Stomach smooth muscle (tissue), 2 donors: Measurements from ENCODE around the gene QRICH1.

Experiments used
- H3K27ac ChIP-seq: one replicate; pipeline ENCODE4 v1.7.0; 2013; ENCODE audit warnings: mild to moderate bottlenecking, low read length, inconsistent platforms
- H3K27me3 ChIP-seq, 2 donors: one replicate each; pipeline ENCODE4 v1.7.0; 2013; ENCODE audit warnings: low read length in 2 of 2; ENCODE audit not compliant: insufficient read depth in 2 of 2, control insufficient read depth in 1 of 2
- H3K36me3 ChIP-seq, 2 donors: one replicate each; pipeline ENCODE4 v1.7.0; 2013; ENCODE audit warnings: low read length in 2 of 2; ENCODE audit not compliant: control insufficient read depth in 2 of 2, insufficient read depth in 2 of 2
- H3K4me1 ChIP-seq: one replicate; pipeline ENCODE4 v1.7.0; 2013; ENCODE audit warnings: low read length; ENCODE audit not compliant: control insufficient read depth, insufficient read depth
- H3K4me3 ChIP-seq, 2 donors: one replicate each; pipeline ENCODE4 v1.7.0; 2013; ENCODE audit warnings: low read length in 2 of 2
- H3K9ac ChIP-seq, 2 donors: one replicate each; pipeline ENCODE4 v1.7.0; 2013; ENCODE audit warnings: low read length in 2 of 2, mild to moderate bottlenecking in 1 of 2
- H3K9me3 ChIP-seq, 2 donors: one replicate each; pipeline ENCODE4 v1.7.0; 2013; ENCODE audit warnings: low read length in 2 of 2; ENCODE audit not compliant: control insufficient read depth in 2 of 2
- donor health status: healthy.
- donor health status: Pancreatic carcinoma.

Gene QRICH1

GRCh38 chr3:49092938-49093852, 676 bp downstream of the QRICH1 start:
- H3K36me3 ChIP-seq = peaks cover 6 to 14% of the 10 kb centered on the region in 2 donors

DNA sequence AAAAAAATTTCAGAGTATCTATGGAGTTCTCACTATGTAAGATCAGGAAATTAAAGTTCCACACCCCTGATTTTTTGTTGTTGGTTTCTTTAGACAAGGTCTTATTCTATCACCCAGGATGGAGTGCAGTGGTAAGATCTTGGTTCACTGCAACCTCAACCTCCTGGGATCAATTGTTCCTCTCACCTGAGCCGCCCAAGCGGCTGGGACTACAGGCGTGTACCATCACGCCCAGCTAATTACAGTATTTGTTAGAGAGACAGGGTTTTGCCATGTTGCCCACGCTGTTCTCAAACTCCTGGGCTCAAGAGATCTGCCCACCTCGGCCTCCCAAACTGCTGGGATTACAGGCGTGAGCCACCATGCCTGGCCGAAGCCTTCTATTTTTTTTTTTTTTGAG, 12.4 kb downstream of the QRICH1 start:
- H3K9ac ChIP-seq = no peak overlapping the region
- H3K36me3 ChIP-seq = peaks cover 4 to 11% of the 10 kb centered on the region in 2 donors
- no peak overlapping the region for H3K27ac ChIP-seq
- H3K4me1 ChIP-seq = no peaks in the 10 kb centered on the region
- no peaks in the 10 kb centered on the region for H3K9me3 ChIP-seq
- H3K27me3 ChIP-seq = no peaks in the 10 kb centered on the region
- no peak overlapping the region for H3K4me3 ChIP-seq

More at GRCh38 chr3:49092938-49093852, 676 bp downstream of the QRICH1 start:
- peak overlapping the region; percentile 84 to 86 for H3K9ac ChIP-seq
- no peaks in the 10 kb centered on the region for H3K9me3 ChIP-seq
- peaks cover 17% of the 10 kb centered on the region for H3K4me1 ChIP-seq
- H3K4me3 ChIP-seq = peak overlapping the region; percentile 82 to 90
- no peaks in the 10 kb centered on the region for H3K27me3 ChIP-seq
- peak overlapping the region; percentile 97 for H3K27ac ChIP-seq

GRCh38 chr3:49079270-49079669, 14.6 kb downstream of the QRICH1 start:
- H3K27ac ChIP-seq = no peak overlapping the region
- no peak overlapping the region for H3K9ac ChIP-seq
- no peak overlapping the region for H3K4me3 ChIP-seq
- H3K27me3 ChIP-seq = no peaks in the 10 kb centered on the region
- no peaks in the 10 kb centered on the region for H3K9me3 ChIP-seq
- no peaks in the 10 kb centered on the region for H3K4me1 ChIP-seq
- H3K36me3 ChIP-seq = peaks cover 10 to 23% of the 10 kb centered on the region in 2 donors

GRCh38 chr3:49076646-49077045, 17.2 kb downstream of the QRICH1 start:
- Histone ChIP-seq H3K4me1 (no peaks in the 10 kb centered on the region), H3K36me3 (peaks cover 31 to 34% of the 10 kb centered on the region in 2 donors), H3K27ac (no peak overlapping the region), H3K27me3 (no peaks in the 10 kb centered on the region), H3K4me3 (no peak overlapping the region), H3K9me3 (no peaks in the 10 kb centered on the region), H3K9ac (no peak overlapping the region)

GRCh38 chr3:49076116-49076515, 17.8 kb downstream of the QRICH1 start:
- no peaks in the 10 kb centered on the region for H3K27me3 ChIP-seq
- no peak overlapping the region for H3K4me3 ChIP-seq
- no peaks in the 10 kb centered on the region for H3K4me1 ChIP-seq
- H3K9ac ChIP-seq = no peak overlapping the region
- H3K9me3 ChIP-seq = no peaks in the 10 kb centered on the region
- H3K36me3 ChIP-seq = peaks cover 34 to 39% of the 10 kb centered on the region in 2 donors
- no peak overlapping the region for H3K27ac ChIP-seq

DNA sequence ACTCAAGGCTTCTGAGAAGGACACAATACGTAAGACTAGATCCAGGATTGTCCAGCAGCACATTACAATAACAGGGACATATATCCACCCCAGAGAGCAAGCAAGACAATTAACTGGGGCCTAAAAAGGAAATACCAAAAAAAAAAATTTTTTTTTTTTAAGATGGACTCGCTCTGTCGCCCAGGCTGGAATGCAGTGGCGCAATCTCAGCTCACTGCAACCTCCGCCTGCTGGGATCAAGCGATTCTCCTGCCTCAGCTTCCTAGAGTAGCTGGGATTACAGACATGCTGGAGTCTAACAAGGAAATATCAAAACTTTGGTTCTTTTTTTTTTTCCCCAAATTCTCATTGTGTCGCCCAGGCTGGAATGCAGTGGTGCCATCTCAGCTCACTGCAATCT, 35.9 kb downstream of the QRICH1 start:
- Histone ChIP-seq H3K4me1 (peaks cover 4% of the 10 kb centered on the region), H3K4me3 (no peak overlapping the region), H3K27ac (no peak overlapping the region), H3K9me3 (no peaks in the 10 kb centered on the region), H3K27me3 (no peaks in the 10 kb centered on the region), H3K36me3 (peaks cover 31 to 35% of the 10 kb centered on the region in 2 donors), H3K9ac (no peak overlapping the region)

GRCh38 chr3:49057268-49057667, 36.6 kb downstream of the QRICH1 start:
- no peak overlapping the region for H3K9ac ChIP-seq
- H3K36me3 ChIP-seq = peaks cover 35 to 37% of the 10 kb centered on the region in 2 donors
- H3K4me1 ChIP-seq = peaks cover 4% of the 10 kb centered on the region
- no peak overlapping the region for H3K4me3 ChIP-seq
- H3K27me3 ChIP-seq = no peaks in the 10 kb centered on the region
- H3K27ac ChIP-seq = no peak overlapping the region
- no peaks in the 10 kb centered on the region for H3K9me3 ChIP-seq

DNA sequence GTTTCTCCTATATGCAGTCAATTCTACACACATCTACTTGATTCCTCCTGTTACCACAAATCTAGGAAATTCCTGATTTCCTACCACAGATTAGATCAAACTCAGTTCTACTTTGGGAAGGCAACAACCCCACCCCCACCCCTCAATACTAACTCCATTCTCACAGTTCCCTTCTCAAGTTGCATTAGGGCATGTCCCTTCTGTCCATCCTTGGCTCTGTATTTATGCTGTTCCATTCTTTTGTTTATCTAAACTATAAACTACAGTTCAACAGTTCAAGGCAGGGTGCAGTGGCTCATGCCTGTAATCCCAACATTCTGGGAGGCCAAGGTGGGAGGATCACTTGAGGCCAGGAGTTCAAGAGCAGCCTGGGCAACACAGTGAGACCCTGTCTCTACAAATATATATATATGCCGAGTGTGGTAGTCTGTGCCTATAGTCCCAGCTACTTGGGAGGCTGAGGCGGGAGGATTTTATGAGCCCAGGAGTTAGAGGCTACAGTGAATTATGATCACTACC, 39.5 kb downstream of the QRICH1 start:
- no peaks in the 10 kb centered on the region for H3K27me3 ChIP-seq
- no peak overlapping the region for H3K27ac ChIP-seq
- peaks cover 4% of the 10 kb centered on the region for H3K4me1 ChIP-seq
- H3K36me3 ChIP-seq = peaks cover 37 to 41% of the 10 kb centered on the region in 2 donors
- no peak overlapping the region for H3K9ac ChIP-seq
- no peak overlapping the region for H3K4me3 ChIP-seq
- H3K9me3 ChIP-seq = no peaks in the 10 kb centered on the region

- H3K9me3 ChIP-seq = no peaks in the 10 kb centered on the region
- H3K27ac ChIP-seq = no peak overlapping the region
- H3K4me3 ChIP-seq = no peak overlapping the region
- H3K9ac ChIP-seq = no peak overlapping the region
- peaks cover 37 to 41% of the 10 kb centered on the region in 2 donors for H3K36me3 ChIP-seq
- H3K27me3 ChIP-seq = no peaks in the 10 kb centered on the region
- peaks cover 4% of the 10 kb centered on the region for H3K4me1 ChIP-seq
Observed at GRCh38 chr3:49053543-49053942, 40.3 kb downstream of the QRICH1 start.

- Histone ChIP-seq H3K9me3 (no peaks in the 10 kb centered on the region), H3K27me3 (no peaks in the 10 kb centered on the region), H3K27ac (no peak overlapping the region), H3K9ac (no peak overlapping the region), H3K36me3 (peaks cover 32 to 33% of the 10 kb centered on the region in 2 donors), H3K4me1 (peaks cover 6% of the 10 kb centered on the region), H3K4me3 (no peak overlapping the region)
Observed at GRCh38 chr3:49035281-49035680, 58.6 kb downstream of the QRICH1 start.

DNA sequence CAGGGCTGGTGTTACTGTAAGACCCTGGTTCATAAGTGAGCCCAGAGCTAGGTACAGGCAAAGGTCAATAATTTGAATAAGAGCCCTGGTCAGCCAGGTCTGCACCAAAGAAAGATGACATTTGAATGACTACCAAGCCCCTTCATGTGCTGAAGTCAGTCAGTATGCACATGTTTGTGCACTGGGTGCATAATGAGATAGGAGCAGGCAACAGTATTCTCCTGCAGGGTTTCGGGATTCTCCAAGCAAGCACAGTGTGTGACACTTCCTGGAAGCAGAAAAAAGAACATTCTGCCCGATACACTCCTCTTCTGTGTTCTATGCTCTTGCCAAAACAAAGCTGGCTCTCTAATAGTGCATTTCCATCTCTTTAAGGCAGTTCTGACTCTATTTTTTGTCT, 59.2 kb downstream of the QRICH1 start:
- Histone ChIP-seq H3K9me3 (no peaks in the 10 kb centered on the region), H3K27me3 (no peaks in the 10 kb centered on the region), H3K27ac (no peak overlapping the region), H3K4me1 (peaks cover 6% of the 10 kb centered on the region), H3K4me3 (no peak overlapping the region), H3K9ac (no peak overlapping the region), H3K36me3 (peaks cover 29 to 33% of the 10 kb centered on the region in 2 donors)
